ENCODE results near the gene NAPSA.
A peak's percentile ranks its signal among the peaks of the same experiment; 100 is the strongest.

Gene NAPSA

DNA sequence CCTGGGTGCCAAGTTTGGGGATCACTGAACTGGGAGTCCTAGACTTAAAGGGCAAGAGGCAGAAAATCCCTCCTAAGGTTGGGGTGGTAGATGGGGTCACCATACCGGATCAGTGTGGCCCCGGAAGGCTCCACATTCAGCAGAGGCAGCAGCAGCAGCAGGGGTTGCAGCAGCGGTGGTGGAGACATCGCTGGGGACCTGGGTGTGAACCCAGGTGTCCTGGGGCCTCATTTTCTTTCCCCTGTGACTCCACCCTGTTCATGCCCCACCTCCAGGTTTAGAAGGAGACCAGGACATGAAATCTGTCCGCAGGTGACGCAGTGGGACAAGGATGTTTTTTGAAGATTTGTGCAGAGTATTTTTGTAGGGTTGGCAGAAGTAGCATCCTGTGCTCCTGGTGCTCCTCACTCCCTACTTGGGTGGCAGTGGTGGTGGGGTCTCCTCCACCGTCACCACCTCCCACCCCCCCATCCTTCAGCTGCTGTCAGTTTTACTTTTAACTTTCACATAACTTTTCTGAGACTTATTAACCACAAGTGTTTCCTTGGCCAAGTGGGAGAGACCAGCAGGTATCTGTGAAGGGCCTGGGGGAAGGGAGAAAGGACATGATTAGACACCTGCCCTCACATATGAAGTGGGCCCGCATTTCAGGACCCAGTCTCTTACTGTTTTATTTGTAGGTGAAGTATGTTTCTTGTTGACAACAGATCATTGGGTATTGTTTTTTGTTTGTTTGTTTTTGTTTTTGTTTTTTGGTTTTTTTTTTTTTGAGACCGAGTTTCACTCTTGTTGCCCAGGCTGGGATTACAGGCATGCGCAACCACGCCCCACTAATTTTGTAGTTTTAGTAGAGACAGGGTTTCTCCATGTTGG, at the start of gene NAPSA:
TSS of gene NAPSA (minus strand) at position 206 of the 873 bp plus-strand sequence. CDS start at position 188, 18 bp downstream.
- peaks cover 0 to 5% of the 10 kb centered on the region in 2 donors for H3K4me1 ChIP-seq (ENCODE audit: control insufficient read depth in 2 of 2, insufficient read depth in 2 of 2, low read length in 2 of 2)
- H3K4me3 ChIP-seq (ENCODE audit: low read length in 2 of 2), result no peak within 1 kb of the TSS
- no peaks in the 10 kb centered on the region for H3K27me3 ChIP-seq (ENCODE audit: control insufficient read depth in 2 of 2, insufficient read depth in 2 of 2, low read length in 2 of 2)
- H3K9me3 ChIP-seq (ENCODE audit: control insufficient read depth in 2 of 2, low read length in 2 of 2), result no peaks in the 10 kb centered on the region
- no peak within 1 kb of the TSS for H3K9ac ChIP-seq (ENCODE audit: low read depth in 1 of 2, low read length in 2 of 2)
- H3K36me3 ChIP-seq (ENCODE audit: control insufficient read depth in 2 of 2, insufficient read depth in 2 of 2, low read length in 2 of 2), result no peaks in the 10 kb centered on the region
- H3K27ac ChIP-seq (ENCODE audit: low read depth in 2 of 2, low read length in 2 of 2), result no peak within 1 kb of the TSS

DNA sequence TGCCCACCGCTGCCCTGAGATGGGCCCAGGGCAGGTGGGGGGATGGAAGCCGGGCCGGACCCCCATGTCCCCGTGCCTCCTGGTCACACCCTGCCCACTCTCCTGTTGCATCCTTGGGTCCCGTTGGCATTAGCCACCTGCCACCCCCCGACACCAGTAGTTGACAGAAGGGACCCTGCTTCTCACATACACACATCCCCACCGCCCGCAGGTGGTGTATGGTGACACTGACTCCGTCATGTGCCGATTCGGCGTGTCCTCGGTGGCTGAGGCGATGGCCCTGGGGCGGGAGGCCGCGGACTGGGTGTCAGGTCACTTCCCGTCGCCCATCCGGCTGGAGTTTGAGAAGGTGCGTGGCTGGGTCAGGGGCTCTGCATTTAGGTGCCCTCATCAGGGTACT, 48.1 kb upstream of the NAPSA start:
- Histone ChIP-seq H3K9me3 (ENCODE audit: control insufficient read depth in 2 of 2, low read length in 2 of 2) (no peaks in the 10 kb centered on the region), H3K4me1 (ENCODE audit: control insufficient read depth in 2 of 2, insufficient read depth in 2 of 2, low read length in 2 of 2) (peaks cover 8 to 25% of the 10 kb centered on the region in 2 donors), H3K36me3 (ENCODE audit: control insufficient read depth in 2 of 2, insufficient read depth in 2 of 2, low read length in 2 of 2) (peaks cover 0 to 5% of the 10 kb centered on the region in 2 donors), H3K27me3 (ENCODE audit: control insufficient read depth in 2 of 2, insufficient read depth in 2 of 2, low read length in 2 of 2) (peaks cover 0 to 7% of the 10 kb centered on the region in 2 donors), H3K4me3 (ENCODE audit: low read length in 2 of 2) (no peak overlapping the region), H3K27ac (ENCODE audit: low read depth in 2 of 2, low read length in 2 of 2) (no peak overlapping the region), H3K9ac (ENCODE audit: low read depth in 1 of 2, low read length in 2 of 2) (no peak overlapping the region)

- H3K4me3 ChIP-seq (ENCODE audit: low read length in 2 of 2), result no peak overlapping the region
- peaks cover 0 to 5% of the 10 kb centered on the region in 2 donors for H3K36me3 ChIP-seq (ENCODE audit: control insufficient read depth in 2 of 2, insufficient read depth in 2 of 2, low read length in 2 of 2)
- no peaks in the 10 kb centered on the region for H3K9me3 ChIP-seq (ENCODE audit: control insufficient read depth in 2 of 2, low read length in 2 of 2)
- H3K9ac ChIP-seq (ENCODE audit: low read depth in 1 of 2, low read length in 2 of 2), result no peak overlapping the region
- H3K4me1 ChIP-seq (ENCODE audit: control insufficient read depth in 2 of 2, insufficient read depth in 2 of 2, low read length in 2 of 2), result peaks cover 8 to 25% of the 10 kb centered on the region in 2 donors
- peaks cover 0 to 3% of the 10 kb centered on the region in 2 donors for H3K27me3 ChIP-seq (ENCODE audit: control insufficient read depth in 2 of 2, insufficient read depth in 2 of 2, low read length in 2 of 2)
- H3K27ac ChIP-seq (ENCODE audit: low read depth in 2 of 2, low read length in 2 of 2), result no peak overlapping the region
Observed at GRCh38 chr19:50413096-50413495, 47.7 kb upstream of the NAPSA start.

- Histone ChIP-seq H3K9me3 (ENCODE audit: control insufficient read depth in 2 of 2, low read length in 2 of 2) (no peaks in the 10 kb centered on the region), H3K4me3 (ENCODE audit: low read length in 2 of 2) (no peak overlapping the region), H3K36me3 (ENCODE audit: control insufficient read depth in 2 of 2, insufficient read depth in 2 of 2, low read length in 2 of 2) (peaks cover 0 to 5% of the 10 kb centered on the region in 2 donors), H3K4me1 (ENCODE audit: control insufficient read depth in 2 of 2, insufficient read depth in 2 of 2, low read length in 2 of 2) (peaks cover 8 to 25% of the 10 kb centered on the region in 2 donors), H3K9ac (ENCODE audit: low read depth in 1 of 2, low read length in 2 of 2) (no peak overlapping the region), H3K27ac (ENCODE audit: low read depth in 2 of 2, low read length in 2 of 2) (no peak overlapping the region), H3K27me3 (ENCODE audit: control insufficient read depth in 2 of 2, insufficient read depth in 2 of 2, low read length in 2 of 2) (no peaks in the 10 kb centered on the region)
Observed at GRCh38 chr19:50412419-50412818, 47.0 kb upstream of the NAPSA start.

DNA sequence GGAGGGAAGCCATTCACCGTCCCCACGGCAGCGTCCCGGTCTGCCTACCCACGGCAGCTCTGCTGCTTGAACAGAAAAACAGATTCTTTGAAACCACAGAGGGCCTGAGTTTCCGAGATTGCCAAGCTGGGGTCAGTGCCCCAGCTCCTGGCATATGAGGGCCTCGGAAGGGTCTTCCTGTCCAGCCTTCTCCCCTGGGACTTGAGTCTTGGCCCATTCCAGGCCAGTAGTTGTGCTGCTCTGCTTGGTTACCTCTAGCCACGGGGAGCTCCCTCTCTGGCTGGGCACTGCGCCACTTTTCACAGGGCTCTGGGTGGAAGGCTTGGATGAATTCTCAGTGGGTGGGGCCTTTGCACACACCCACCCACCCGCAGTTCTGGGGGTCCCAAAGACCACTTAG, 44.7 kb upstream of the NAPSA start:
- peak overlapping the region; percentile 60 to 65 for H3K27ac ChIP-seq (ENCODE audit: low read depth in 2 of 2, low read length in 2 of 2)
- H3K27me3 ChIP-seq (ENCODE audit: control insufficient read depth in 2 of 2, insufficient read depth in 2 of 2, low read length in 2 of 2), result no peaks in the 10 kb centered on the region
- no peak overlapping the region for H3K9ac ChIP-seq (ENCODE audit: low read depth in 1 of 2, low read length in 2 of 2)
- peaks cover 8 to 16% of the 10 kb centered on the region in 2 donors for H3K4me1 ChIP-seq (ENCODE audit: control insufficient read depth in 2 of 2, insufficient read depth in 2 of 2, low read length in 2 of 2)
- H3K9me3 ChIP-seq (ENCODE audit: control insufficient read depth in 2 of 2, low read length in 2 of 2), result no peaks in the 10 kb centered on the region
- H3K4me3 ChIP-seq (ENCODE audit: low read length in 2 of 2), result no peak overlapping the region
- H3K36me3 ChIP-seq (ENCODE audit: control insufficient read depth in 2 of 2, insufficient read depth in 2 of 2, low read length in 2 of 2), result peaks cover 0 to 9% of the 10 kb centered on the region in 2 donors

- H3K4me1 ChIP-seq (ENCODE audit: control insufficient read depth in 2 of 2, insufficient read depth in 2 of 2, low read length in 2 of 2), result peaks cover 8 to 15% of the 10 kb centered on the region in 2 donors
- H3K36me3 ChIP-seq (ENCODE audit: control insufficient read depth in 2 of 2, insufficient read depth in 2 of 2, low read length in 2 of 2), result peaks cover 0 to 9% of the 10 kb centered on the region in 2 donors
- H3K9me3 ChIP-seq (ENCODE audit: control insufficient read depth in 2 of 2, low read length in 2 of 2), result no peaks in the 10 kb centered on the region
- H3K27me3 ChIP-seq (ENCODE audit: control insufficient read depth in 2 of 2, insufficient read depth in 2 of 2, low read length in 2 of 2), result no peaks in the 10 kb centered on the region
- no peak overlapping the region for H3K27ac ChIP-seq (ENCODE audit: low read depth in 2 of 2, low read length in 2 of 2)
- no peak overlapping the region for H3K9ac ChIP-seq (ENCODE audit: low read depth in 1 of 2, low read length in 2 of 2)
- H3K4me3 ChIP-seq (ENCODE audit: low read length in 2 of 2), result no peak overlapping the region
Observed at GRCh38 chr19:50409347-50409746, 43.9 kb upstream of the NAPSA start.

- H3K36me3 ChIP-seq (ENCODE audit: control insufficient read depth in 2 of 2, insufficient read depth in 2 of 2, low read length in 2 of 2), result peaks cover 0 to 11% of the 10 kb centered on the region in 2 donors
- no peaks in the 10 kb centered on the region for H3K9me3 ChIP-seq (ENCODE audit: control insufficient read depth in 2 of 2, low read length in 2 of 2)
- H3K27ac ChIP-seq (ENCODE audit: low read depth in 2 of 2, low read length in 2 of 2), result no peak overlapping the region
- H3K27me3 ChIP-seq (ENCODE audit: control insufficient read depth in 2 of 2, insufficient read depth in 2 of 2, low read length in 2 of 2), result no peaks in the 10 kb centered on the region
- H3K4me3 ChIP-seq (ENCODE audit: low read length in 2 of 2), result no peak overlapping the region
- H3K9ac ChIP-seq (ENCODE audit: low read depth in 1 of 2, low read length in 2 of 2), result no peak overlapping the region
- H3K4me1 ChIP-seq (ENCODE audit: control insufficient read depth in 2 of 2, insufficient read depth in 2 of 2, low read length in 2 of 2), result peaks cover 8 to 15% of the 10 kb centered on the region in 2 donors
Observed at GRCh38 chr19:50406829-50407228, 41.4 kb upstream of the NAPSA start.

DNA sequence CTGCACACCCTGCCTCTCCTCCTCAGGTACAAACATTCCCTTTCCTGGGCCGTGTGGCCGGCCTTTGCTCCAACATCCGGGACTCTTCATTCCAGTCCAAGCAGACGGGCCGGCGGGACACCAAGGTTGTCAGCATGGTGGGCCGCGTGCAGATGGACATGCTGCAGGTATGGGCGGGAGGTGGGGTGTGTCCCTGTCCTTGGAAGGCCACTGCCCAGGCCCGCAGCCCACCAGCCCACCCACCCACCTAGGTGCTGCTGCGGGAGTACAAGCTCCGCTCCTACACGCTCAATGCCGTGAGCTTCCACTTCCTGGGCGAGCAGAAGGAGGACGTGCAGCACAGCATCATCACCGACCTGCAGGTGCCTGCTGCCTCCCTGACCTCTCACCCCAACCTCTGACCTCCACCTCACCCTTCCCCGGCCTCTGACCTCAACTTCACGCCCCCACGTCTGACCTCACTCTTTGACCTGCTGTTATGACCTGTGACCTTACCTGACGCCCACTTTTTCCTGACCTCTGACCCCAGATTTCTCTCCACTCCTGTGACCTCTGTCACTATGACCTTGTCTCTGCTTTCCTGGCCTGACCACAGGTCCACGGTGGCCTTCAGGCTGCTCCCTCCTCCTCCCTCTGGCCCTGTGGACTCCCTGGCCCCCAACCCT, 40.8 kb upstream of the NAPSA start:
- H3K27ac ChIP-seq (ENCODE audit: low read depth in 2 of 2, low read length in 2 of 2), result no peak overlapping the region
- H3K9ac ChIP-seq (ENCODE audit: low read depth in 1 of 2, low read length in 2 of 2), result no peak overlapping the region
- H3K9me3 ChIP-seq (ENCODE audit: control insufficient read depth in 2 of 2, low read length in 2 of 2), result no peaks in the 10 kb centered on the region
- H3K36me3 ChIP-seq (ENCODE audit: control insufficient read depth in 2 of 2, insufficient read depth in 2 of 2, low read length in 2 of 2), result peaks cover 0 to 11% of the 10 kb centered on the region in 2 donors
- peaks cover 8 to 15% of the 10 kb centered on the region in 2 donors for H3K4me1 ChIP-seq (ENCODE audit: control insufficient read depth in 2 of 2, insufficient read depth in 2 of 2, low read length in 2 of 2)
- H3K4me3 ChIP-seq (ENCODE audit: low read length in 2 of 2), result no peak overlapping the region
- H3K27me3 ChIP-seq (ENCODE audit: control insufficient read depth in 2 of 2, insufficient read depth in 2 of 2, low read length in 2 of 2), result no peaks in the 10 kb centered on the region

- Histone ChIP-seq H3K4me3 (ENCODE audit: low read length in 2 of 2) (no peak overlapping the region), H3K9ac (ENCODE audit: low read depth in 1 of 2, low read length in 2 of 2) (no peak overlapping the region), H3K36me3 (ENCODE audit: control insufficient read depth in 2 of 2, insufficient read depth in 2 of 2, low read length in 2 of 2) (peaks cover 0 to 10% of the 10 kb centered on the region in 2 donors), H3K9me3 (ENCODE audit: control insufficient read depth in 2 of 2, low read length in 2 of 2) (no peaks in the 10 kb centered on the region), H3K27me3 (ENCODE audit: control insufficient read depth in 2 of 2, insufficient read depth in 2 of 2, low read length in 2 of 2) (no peaks in the 10 kb centered on the region), H3K4me1 (ENCODE audit: control insufficient read depth in 2 of 2, insufficient read depth in 2 of 2, low read length in 2 of 2) (no peaks in the 10 kb centered on the region), H3K27ac (ENCODE audit: low read depth in 2 of 2, low read length in 2 of 2) (no peak overlapping the region)
Observed at GRCh38 chr19:50402544-50403301, 37.3 kb upstream of the NAPSA start.

Measured in mucosa of rectum (tissue), 2 donors.